Sigmoid colon (tissue), 4 donors: ENCODE measurements around the gene COPS3.

Experiments used
- CTCF ChIP-seq, 4 experiments: fragments of 450-650 bp in 3 of 4; fragments of 200-600 bp in 1 of 4; IDR thresholded peaks; one replicate each; pipeline ENCODE4 v1.5.1; 2016 to 2019; ENCODE audit warnings: antibody characterized with exemption in 4 of 4, mild to moderate bottlenecking in 3 of 4, moderate library complexity in 2 of 4
- EP300 ChIP-seq, 4 donors: sonication (generic); formaldehyde crosslinking; IDR thresholded peaks; one replicate each; pipeline ENCODE4 v1.6.1; 2017; ENCODE audit warnings: antibody characterized with exemption in 4 of 4
- POLR2A ChIP-seq, 2 donors: fragments of 450-650 bp; IDR thresholded peaks; one replicate each; pipeline ENCODE4 v1.6.1; 2016; ENCODE audit warnings: antibody characterized with exemption in 2 of 2, mild to moderate bottlenecking in 2 of 2, moderate library complexity in 2 of 2
- POLR2AphosphoS5 ChIP-seq, 4 donors: sonication (generic); formaldehyde crosslinking; IDR thresholded peaks; one replicate each; pipeline ENCODE4 v1.6.1; 2017; ENCODE audit warnings: antibody characterized with exemption in 4 of 4

DNA sequence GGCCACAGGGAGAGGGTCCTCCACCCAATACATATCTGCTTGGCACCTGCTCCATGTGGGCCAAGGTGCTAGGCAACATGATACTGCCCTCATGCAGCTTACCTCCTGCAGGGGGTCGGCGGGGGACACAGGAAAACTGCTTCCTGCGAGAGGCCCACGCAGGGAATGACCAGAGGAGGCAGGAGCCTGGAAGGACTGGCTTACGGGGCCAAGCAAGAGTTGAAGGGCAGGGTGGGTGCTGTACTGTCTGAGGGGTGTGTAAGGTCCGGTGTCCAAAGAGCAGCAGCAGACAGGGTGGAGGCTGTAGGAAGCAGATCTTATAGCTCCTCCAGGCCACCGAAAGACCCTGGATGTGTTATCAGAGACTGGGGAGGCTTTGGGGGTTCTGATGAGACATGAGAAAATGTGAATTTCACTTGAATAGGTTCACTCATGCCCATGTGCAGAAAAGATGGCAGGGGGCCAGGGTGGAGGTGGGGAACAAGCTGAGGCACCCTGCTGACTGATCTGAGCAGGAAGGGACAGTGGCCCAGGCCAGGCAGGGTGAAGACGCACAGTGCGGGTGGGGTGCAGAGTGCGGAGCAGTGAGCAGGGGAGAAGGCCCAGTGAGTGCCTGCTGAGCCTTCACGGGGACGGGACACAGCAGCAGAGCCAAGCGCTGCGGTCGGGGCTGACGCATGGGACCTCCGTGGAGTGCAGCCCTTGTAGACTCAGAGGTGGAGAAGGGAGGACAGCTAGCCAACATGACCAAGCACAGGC is 52.3 kb downstream of the COPS3 start:
- no peak for TF ChIP-seq CTCF (IDR thresholded peaks at IDR 0.05)
- no peak for TF ChIP-seq POLR2A (IDR thresholded peaks at IDR 0.05)
- no peak for TF ChIP-seq EP300 (IDR thresholded peaks at IDR 0.05)
- TF ChIP-seq POLR2AphosphoS5 (IDR thresholded peaks at IDR 0.05) = no peak
